DND-41 (cell line): Measurements from ENCODE around the gene FCAMR.

ENCODE experiments used
- EZH2 ChIP-seq: IDR thresholded peaks from 3 replicates; pipeline ENCODE4 v1.6.1; 2012; ENCODE audit warnings: borderline replicate concordance, low read depth, mild to moderate bottlenecking, moderate library complexity, low read length, inconsistent platforms; ENCODE audit not compliant: severe bottlenecking
- TF ChIP-seq, protein P1 (sequence below): IDR thresholded peaks from 2 replicates; pipeline ENCODE4 v1.5.1; 2012; ENCODE audit warnings: borderline replicate concordance, low read length, moderate library complexity, mild to moderate bottlenecking; ENCODE audit not compliant: poor library complexity, severe bottlenecking; ENCODE audit errors: extremely low read depth

DNA sequence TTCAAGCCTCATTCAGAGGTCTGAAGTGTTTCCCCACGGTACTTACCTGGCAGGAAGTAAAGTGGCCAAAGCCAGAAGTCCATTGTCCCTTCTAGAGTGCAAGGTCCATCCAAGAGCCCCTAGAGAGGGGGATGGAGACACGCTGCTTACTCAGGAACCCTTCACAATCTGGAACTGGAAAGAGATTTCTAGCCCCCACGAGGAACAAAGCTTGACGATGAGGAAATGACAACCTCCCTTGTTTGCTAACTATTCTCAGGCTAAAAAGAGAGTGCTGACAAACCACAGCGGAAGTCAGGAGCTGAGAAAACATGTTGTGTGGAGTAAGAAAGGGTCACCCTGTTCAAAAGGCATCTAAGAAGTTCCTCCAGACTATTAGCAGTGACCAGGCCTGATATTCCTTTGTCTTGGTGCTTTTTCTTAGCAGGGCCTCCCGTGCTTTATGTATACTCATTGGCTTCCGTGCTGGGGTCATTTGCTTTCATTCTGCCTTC is 48.4 kb downstream of the FCAMR start, which contains the start of gene FCMR:
- TF ChIP-seq, protein P1, sequence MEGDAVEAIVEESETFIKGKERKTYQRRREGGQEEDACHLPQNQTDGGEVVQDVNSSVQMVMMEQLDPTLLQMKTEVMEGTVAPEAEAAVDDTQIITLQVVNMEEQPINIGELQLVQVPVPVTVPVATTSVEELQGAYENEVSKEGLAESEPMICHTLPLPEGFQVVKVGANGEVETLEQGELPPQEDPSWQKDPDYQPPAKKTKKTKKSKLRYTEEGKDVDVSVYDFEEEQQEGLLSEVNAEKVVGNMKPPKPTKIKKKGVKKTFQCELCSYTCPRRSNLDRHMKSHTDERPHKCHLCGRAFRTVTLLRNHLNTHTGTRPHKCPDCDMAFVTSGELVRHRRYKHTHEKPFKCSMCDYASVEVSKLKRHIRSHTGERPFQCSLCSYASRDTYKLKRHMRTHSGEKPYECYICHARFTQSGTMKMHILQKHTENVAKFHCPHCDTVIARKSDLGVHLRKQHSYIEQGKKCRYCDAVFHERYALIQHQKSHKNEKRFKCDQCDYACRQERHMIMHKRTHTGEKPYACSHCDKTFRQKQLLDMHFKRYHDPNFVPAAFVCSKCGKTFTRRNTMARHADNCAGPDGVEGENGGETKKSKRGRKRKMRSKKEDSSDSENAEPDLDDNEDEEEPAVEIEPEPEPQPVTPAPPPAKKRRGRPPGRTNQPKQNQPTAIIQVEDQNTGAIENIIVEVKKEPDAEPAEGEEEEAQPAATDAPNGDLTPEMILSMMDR: no peak
- TF ChIP-seq EZH2: no peak
